Thoracic aorta (tissue), 2 donors: Measurements from ENCODE around the gene ADAMTS17. TPM values are rescaled to one million over a fixed set of nuclear protein-coding genes. Genes with fewer than 3 reads are reported as not detected.

Source experiments
- ATAC-seq: fragments of 150-250 bp; one replicate; pipeline ENCODE4 v1.8.0; 2017; ENCODE audit warnings: low read depth; ENCODE audit not compliant: insufficient number of reproducible peaks, low FRiP score
- DNase-seq: peaks from one replicate; pipeline ENCODE4 v3.0.0-alpha.2; 2020; ENCODE audit warnings: low spot score
- H3K27ac ChIP-seq, 2 donors: fragments of 200-600 bp; sonication (generic); 1 replicate in 1 of 2; 2 replicates in 1 of 2; pipeline ENCODE4 v1.5.1; 2016; ENCODE audit warnings: mild to moderate bottlenecking in 2 of 2, moderate library complexity in 2 of 2
- H3K27me3 ChIP-seq: fragments of 200-600 bp; sonication (generic); replicated peaks from 2 replicates; pipeline ENCODE4 v1.6.0; 2016; ENCODE audit warnings: mild to moderate bottlenecking; ENCODE audit not compliant: insufficient read depth
- H3K36me3 ChIP-seq: fragments of 200-600 bp; sonication (generic); one replicate; pipeline ENCODE4 v1.5.1; 2016
- H3K4me1 ChIP-seq, 2 donors: fragments of 200-600 bp; sonication (generic); 1 replicate in 1 of 2; 2 replicates in 1 of 2; pipeline versions ENCODE4 v1.5.1 to v1.6.0; 2016; ENCODE audit warnings: low read depth in 2 of 2, mild to moderate bottlenecking in 1 of 2; ENCODE audit not compliant: control insufficient read depth in 1 of 2
- H3K4me3 ChIP-seq: fragments of 200-600 bp; sonication (generic); 2 replicates; pipeline ENCODE4 v1.5.1; 2016; ENCODE audit warnings: mild to moderate bottlenecking
- H3K9me3 ChIP-seq: fragments of 200-600 bp; sonication (generic); 2 replicates; pipeline ENCODE4 v1.5.1; 2016
- CTCF ChIP-seq: fragments of 200-600 bp; sonication (generic); IDR thresholded peaks from one replicate; pipeline ENCODE4 v1.5.1; 2019; ENCODE audit warnings: antibody characterized with exemption
- total RNA-seq, 2 donors: library from RNA; depleted of rRNA; stranded (reverse); fragments of >200 nt; gene quantifications; one replicate each; pipeline versions ENCODE4 v1.1.0 to v1.2.3, GENCODE V29; 2016

Gene ADAMTS17
- total RNA-seq, 2 donors from 2014 or later, result 2.8 to 8.1 TPM

GRCh38 chr15:100205549-100206295, 136.1 kb downstream of the ADAMTS17 start:
- Histone ChIP-seq H3K4me3 (no peak overlapping the region), H3K4me1 (peaks cover 0 to 8% of the 10 kb centered on the region in 2 donors), H3K9me3 (no peaks in the 10 kb centered on the region), H3K27me3 (no peaks in the 10 kb centered on the region), H3K36me3 (no peaks in the 10 kb centered on the region), H3K27ac (no peak overlapping the region)
- no peak for DNase-seq
- no peak for ATAC-seq
- no peak for TF ChIP-seq CTCF

- ATAC-seq, result no peak
- no peaks in the 10 kb centered on the region for H3K9me3 ChIP-seq
- H3K27ac ChIP-seq, result no peak overlapping the region
- no peak for DNase-seq
- peaks cover 0 to 8% of the 10 kb centered on the region in 2 donors for H3K4me1 ChIP-seq
- H3K4me3 ChIP-seq, result no peak overlapping the region
- no peaks in the 10 kb centered on the region for H3K27me3 ChIP-seq
- no peak for TF ChIP-seq CTCF
- no peaks in the 10 kb centered on the region for H3K36me3 ChIP-seq
Measured at GRCh38 chr15:100204771-100205170, 137.0 kb downstream of the ADAMTS17 start.

- ATAC-seq, result no peak
Measured at GRCh38 chr15:100204211-100204610, 137.6 kb downstream of the ADAMTS17 start.

GRCh38 chr15:100202309-100202960, 139.3 kb downstream of the ADAMTS17 start:
- ATAC-seq, result no peak
- Histone ChIP-seq H3K27ac (no peak overlapping the region), H3K4me3 (no peak overlapping the region), H3K27me3 (no peaks in the 10 kb centered on the region), H3K4me1 (no peaks in the 10 kb centered on the region), H3K36me3 (no peaks in the 10 kb centered on the region), H3K9me3 (no peaks in the 10 kb centered on the region)
- DNase-seq, result no peak
- TF ChIP-seq CTCF, result no peak

More at GRCh38 chr15:100204211-100204610, 137.6 kb downstream of the ADAMTS17 start:
- Histone ChIP-seq H3K27ac (no peak overlapping the region), H3K9me3 (no peaks in the 10 kb centered on the region), H3K4me3 (no peak overlapping the region), H3K4me1 (peaks cover 0 to 2% of the 10 kb centered on the region in 2 donors), H3K27me3 (no peaks in the 10 kb centered on the region), H3K36me3 (no peaks in the 10 kb centered on the region)
- no peak for DNase-seq
- TF ChIP-seq CTCF, result no peak

- DNase-seq (no peak), ATAC-seq (no peak)
- Histone ChIP-seq H3K4me3 (no peak overlapping the region), H3K27ac (no peak overlapping the region), H3K27me3 (no peaks in the 10 kb centered on the region), H3K36me3 (no peaks in the 10 kb centered on the region), H3K9me3 (no peaks in the 10 kb centered on the region), H3K4me1 (no peaks in the 10 kb centered on the region)
- TF ChIP-seq CTCF, result no peak
Measured at GRCh38 chr15:100201376-100202280, 140.1 kb downstream of the ADAMTS17 start.
